ENCODE data around the gene C17orf75. TPM values are rescaled to one million over a fixed set of nuclear protein-coding genes. Genes with fewer than 3 reads are reported as not detected.

C17orf75 gene
- 45.4 and 63.0 TPM in 2 replicates for total RNA-seq (2014; rRNA removed; shearing (Covaris generic))

GRCh38 chr17:32341857-32342602 is at the start of gene C17orf75:
Gene C17orf75, minus strand, starts transcription at chr17:32342173. Its CDS starts 34 bp downstream, at chr17:32342139.

GRCh38 chr17:32349854-32350665 is 8.1 kb upstream of the C17orf75 start, which contains the start of gene ZNF207:
Gene ZNF207, plus strand, starts transcription at chr17:32350157. Its CDS starts 129 bp downstream, at chr17:32350286.

Other genes with a start within 250 kb of the C17orf75 start
- gene RHOT1, start 199.7 kb downstream of the C17orf75 start, total RNA-seq (2014; rRNA removed; shearing (Covaris generic)) = 22.8 and 25.0 TPM in 2 replicates
- gene RHBDL3, start 76.3 kb downstream of the C17orf75 start, total RNA-seq (2014; rRNA removed; shearing (Covaris generic)) = 0.27 and 0.34 TPM in 2 replicates
- 114 and 121 TPM in 2 replicates for gene ZNF207, start 8.0 kb upstream of the C17orf75 start, total RNA-seq (2014; rRNA removed; shearing (Covaris generic))
- gene PSMD11, start 102.3 kb upstream of the C17orf75 start, total RNA-seq (2014; rRNA removed; shearing (Covaris generic)) = 102 and 134 TPM in 2 replicates
- gene CDK5R1, start 144.8 kb upstream of the C17orf75 start, total RNA-seq (2014; rRNA removed; shearing (Covaris generic)) = 5.0 and 5.1 TPM in 2 replicates